T-helper 2 cell treated with Interferon-gamma antibody and Interleukin-4, amounts not matched to agents 100 ng/mL and 5 ng/mL, for 36 hours (primary cell): ENCODE results near the gene CLVS2. TPM values are rescaled to one million over a fixed set of nuclear protein-coding genes. Genes with fewer than 3 reads are reported as not detected.

Source experiments
- intact Hi-C: fragments of 100-400 bp; cut with micrococcal nuclease; formaldehyde crosslinking; loops from one replicate; pipeline ENCODE4 v1.15.1; 2023
- total RNA-seq: library from RNA; stranded (reverse); gene quantifications from 2 replicates; pipeline ENCODE4 v1.2.3, GENCODE V29; 2022

CLVS2 gene
- total RNA-seq, 1 donor from 2014 or later = not detected

- intact Hi-C loops = no loop called here
Observed at GRCh38 chr6:123118811-123119210, 122.8 kb downstream of the CLVS2 start.

Other genes with a start within 250 kb of the CLVS2 start
- not detected in 2 replicates for gene FABP7, start 216.5 kb upstream of the CLVS2 start, total RNA-seq
- gene SMPDL3A, start 207.0 kb upstream of the CLVS2 start, total RNA-seq = 0.30 and 0.34 TPM in 2 replicates